Activated CD8-positive, alpha-beta memory T cell treated with anti-CD3 and anti-CD28 coated beads, Interleukin-2, amount 50 U/mL, for 24 hours (primary cell): Measurements from ENCODE around the gene DDIT4.
"Not testable (repeated sequence)": the region's sequence is repeated elsewhere in the genome, so short reads cannot be mapped to it uniquely, and the experiment has no call there.

ENCODE experiments used
- DNase-seq: peaks from one replicate; pipeline ENCODE4 v3.0.0-alpha.2; 2020; ENCODE audit errors: extremely low read depth

DDIT4 gene

GRCh38 chr10:72267819-72268399 lies 5.8 kb upstream of the DDIT4 start:
- no peak for DNase-seq

GRCh38 chr10:72268475-72269200 lies 5.1 kb upstream of the DDIT4 start:
- not testable (repeated sequence) for DNase-seq

- no peak for DNase-seq
These were observed 3.0 kb upstream of the DDIT4 start for GRCh38 chr10:72270607-72271281.

- no peak for DNase-seq
These were observed 875 bp upstream of the DDIT4 start for GRCh38 chr10:72272689-72273409.

- no peak for DNase-seq
These were observed 547 bp downstream of the DDIT4 start for GRCh38 chr10:72274213-72274729.

- DNase-seq: no peak
These were observed 1.1 kb downstream of the DDIT4 start for GRCh38 chr10:72274730-72275350.

- no peak for DNase-seq
These were observed 1.8 kb downstream of the DDIT4 start for GRCh38 chr10:72275351-72276012.

- DNase-seq: no peak
These were observed 2.3 kb downstream of the DDIT4 start for GRCh38 chr10:72276013-72276387.

GRCh38 chr10:72276421-72277339 lies 3.0 kb downstream of the DDIT4 start:
- DNase-seq: no peak

- no peak for DNase-seq
These were observed 3.7 kb downstream of the DDIT4 start for GRCh38 chr10:72277340-72277995.

GRCh38 chr10:72277996-72278667 lies 4.4 kb downstream of the DDIT4 start:
- no peak for DNase-seq

GRCh38 chr10:72278668-72279393 lies 5.1 kb downstream of the DDIT4 start:
- DNase-seq: no peak

- not testable (repeated sequence) for DNase-seq
These were observed 5.9 kb downstream of the DDIT4 start for GRCh38 chr10:72279587-72279986.

- no peak for DNase-seq
These were observed 9.4 kb downstream of the DDIT4 start for GRCh38 chr10:72283131-72283530.

- no peak for DNase-seq
These were observed 12.3 kb downstream of the DDIT4 start for GRCh38 chr10:72285972-72286521.

GRCh38 chr10:72291019-72291532 lies 17.4 kb downstream of the DDIT4 start:
- no peak for DNase-seq

GRCh38 chr10:72292223-72292691 lies 18.5 kb downstream of the DDIT4 start:
- no peak for DNase-seq
